DND-41 (cell line): ENCODE results near the gene EMC7.

Experiments used
- ATAC-seq: fragments of 200-7000 bp; cut with Tn5 transposase; 3 replicates; pipeline ENCODE4 v1.9.1; 2021; ENCODE audit warnings: low read depth; ENCODE audit not compliant: insufficient read depth
- DNase-seq: peaks from one replicate; pipeline ENCODE4 v3.0.0-alpha.2; 2020
- H2AFZ ChIP-seq: 2 replicates; pipeline ENCODE4 v1.6.0; 2012; ENCODE audit warnings: low read depth, low read length
- H3K27ac ChIP-seq: 2 replicates; pipeline ENCODE4 v1.5.1; 2012; ENCODE audit warnings: low read length, inconsistent platforms
- H3K27me3 ChIP-seq: fragments of 200-600 bp; sonication (generic); 2 replicates; pipeline ENCODE4 v1.6.0; 2012; ENCODE audit warnings: low read length, mild to moderate bottlenecking, inconsistent platforms; ENCODE audit not compliant: insufficient read depth, poor library complexity
- H3K36me3 ChIP-seq: 2 replicates; pipeline ENCODE4 v1.5.1; 2012; ENCODE audit warnings: low read length, inconsistent platforms; ENCODE audit not compliant: insufficient read depth
- H3K4me1 ChIP-seq: 2 replicates; pipeline ENCODE4 v1.5.1; 2012; ENCODE audit warnings: mild to moderate bottlenecking, low read length; ENCODE audit not compliant: insufficient read depth
- H3K4me2 ChIP-seq: 2 replicates; pipeline ENCODE4 v1.6.0; 2012; ENCODE audit warnings: mild to moderate bottlenecking, moderate library complexity, low read length, inconsistent platforms; ENCODE audit not compliant: insufficient read depth
- H3K4me3 ChIP-seq, 2 experiments: fragments of 200-600 bp in 1 of 2; shearing (Covaris generic) in 1 of 2; 2 replicates each; pipeline ENCODE4 v1.5.1; 2012 to 2016; ENCODE audit warnings: inconsistent platforms in 2 of 2, low read length in 2 of 2, mild to moderate bottlenecking in 2 of 2, low read depth in 1 of 2, moderate library complexity in 1 of 2
- H3K79me2 ChIP-seq: 2 replicates; pipeline ENCODE4 v1.6.0; 2012; ENCODE audit warnings: low read length, inconsistent platforms; ENCODE audit not compliant: insufficient read depth
- H3K9ac ChIP-seq: 2 replicates; pipeline ENCODE4 v1.6.0; 2012; ENCODE audit warnings: low read depth, mild to moderate bottlenecking, inconsistent platforms, low read length, moderate library complexity
- H3K9me3 ChIP-seq: 2 replicates; pipeline ENCODE4 v1.5.1; 2012; ENCODE audit warnings: low read length, moderate library complexity, mild to moderate bottlenecking, inconsistent platforms; ENCODE audit not compliant: insufficient read depth, severe bottlenecking
- H4K20me1 ChIP-seq: 2 replicates; pipeline ENCODE4 v1.6.0; 2012; ENCODE audit warnings: low read length; ENCODE audit not compliant: insufficient read depth
- CTCF ChIP-seq: IDR thresholded peaks from 2 replicates; pipeline ENCODE4 v1.5.1; 2012; ENCODE audit warnings: borderline replicate concordance, low read length, moderate library complexity, mild to moderate bottlenecking; ENCODE audit not compliant: poor library complexity, severe bottlenecking; ENCODE audit errors: extremely low read depth
- EZH2 ChIP-seq: IDR thresholded peaks from 3 replicates; pipeline ENCODE4 v1.6.1; 2012; ENCODE audit warnings: borderline replicate concordance, low read depth, mild to moderate bottlenecking, moderate library complexity, low read length, inconsistent platforms; ENCODE audit not compliant: severe bottlenecking

Gene EMC7

GRCh38 chr15:34043391-34043790 lies 58.3 kb downstream of the EMC7 start:
- no peak overlapping the region for H2AFZ ChIP-seq
- no peak overlapping the region for H3K4me2 ChIP-seq
- H3K9ac ChIP-seq: no peak overlapping the region
- H3K27ac ChIP-seq: no peak overlapping the region
- no peaks in the 10 kb centered on the region for H3K36me3 ChIP-seq
- no peaks in the 10 kb centered on the region for H3K27me3 ChIP-seq
- DNase-seq (no peak), ATAC-seq (no peak)
- no peak overlapping the region for H3K4me3 ChIP-seq
- no peaks in the 10 kb centered on the region for H3K79me2 ChIP-seq
- TF ChIP-seq CTCF: no peak
- TF ChIP-seq EZH2: no peak
- no peaks in the 10 kb centered on the region for H3K9me3 ChIP-seq
- H3K4me1 ChIP-seq: peaks cover 11% of the 10 kb centered on the region
- H4K20me1 ChIP-seq: no peaks in the 10 kb centered on the region

DNA sequence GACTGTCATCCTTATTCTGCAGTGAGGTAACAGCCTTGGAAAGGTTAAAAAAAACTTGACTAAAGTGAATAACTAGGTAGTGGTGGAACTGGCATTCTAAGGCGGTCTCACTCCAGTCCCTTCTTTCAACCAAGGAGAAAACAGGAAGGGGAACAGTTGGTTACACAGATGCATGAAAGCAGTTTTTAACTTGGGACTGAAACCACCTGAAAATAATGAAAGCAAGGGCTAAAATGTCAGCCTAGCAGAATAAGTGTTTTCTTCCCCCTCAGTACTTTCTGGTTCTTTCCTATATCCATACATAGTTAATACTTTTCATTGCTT lies 61.9 kb downstream of the EMC7 start:
- Histone ChIP-seq H3K4me2 (peak overlapping the region; percentile 69), H3K4me1 (peaks cover 21% of the 10 kb centered on the region), H3K4me3 (peak overlapping the region in 1 of 2 experiments; percentile 88; a peak in 2 of 4 replicates), H4K20me1 (no peaks in the 10 kb centered on the region), H3K9ac (peak overlapping the region; percentile 74; the same call in 1 of the 2 replicates), H3K79me2 (no peaks in the 10 kb centered on the region), H3K27me3 (no peaks in the 10 kb centered on the region), H3K9me3 (no peaks in the 10 kb centered on the region), H3K27ac (peak overlapping the region; percentile 7), H3K36me3 (no peaks in the 10 kb centered on the region), H2AFZ (peak overlapping the region; percentile 97)
- DNase-seq (no peak), ATAC-seq (no peak)
- TF ChIP-seq CTCF (no peak), EZH2 (no peak)

DNA sequence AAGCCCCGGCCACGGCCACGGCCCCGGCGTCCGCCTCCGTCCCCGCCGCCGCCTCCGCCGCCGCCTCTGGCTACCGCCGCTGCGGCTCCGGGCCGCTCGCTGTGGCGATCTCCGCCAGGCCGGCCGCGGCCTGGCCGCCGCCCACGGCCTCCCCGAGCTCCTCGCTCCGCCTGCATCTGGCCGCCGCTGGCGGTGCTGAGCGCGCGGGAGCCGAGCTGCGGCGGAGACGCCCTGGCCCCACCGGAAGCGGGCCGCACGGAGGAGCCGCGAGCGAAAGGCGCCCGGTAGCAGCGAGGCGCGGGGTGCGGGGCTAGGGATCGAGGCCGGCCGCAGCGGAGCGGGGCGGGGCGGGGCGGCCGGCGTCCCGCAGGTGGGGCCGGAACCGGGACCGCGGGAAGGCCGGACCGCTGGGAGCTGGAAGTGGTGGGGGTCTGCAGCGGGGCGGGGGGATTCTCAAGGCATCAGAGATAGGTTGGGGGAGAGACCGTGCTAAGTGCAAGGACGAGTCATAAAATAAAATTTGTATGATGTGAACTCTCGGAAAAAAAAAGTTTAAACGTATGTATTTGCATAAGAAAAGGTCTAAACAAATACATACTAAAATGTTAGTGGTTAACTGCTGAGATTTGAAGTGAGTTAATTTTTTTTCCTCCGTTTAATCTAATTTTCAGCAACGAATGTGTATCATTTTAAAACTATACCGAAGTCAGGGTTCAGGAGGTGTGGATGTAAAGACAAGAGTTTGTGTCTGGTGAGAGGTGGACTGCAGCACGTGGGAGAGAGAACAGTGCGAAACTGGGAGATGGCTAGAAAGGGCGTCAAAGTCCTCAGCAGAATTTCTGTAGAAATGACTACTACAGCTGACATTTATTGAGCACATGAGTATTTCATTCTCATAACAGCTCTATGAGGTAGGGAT lies 62.5 kb downstream of the EMC7 start, which contains the start of gene AVEN:
Gene AVEN (minus strand): TSS at position 334 of the 919 bp plus-strand sequence. CDS start 158 bp downstream, at position 176.
- TF ChIP-seq EZH2: no peak
- TF ChIP-seq CTCF: no peak

More for the DNA sequence above, 62.5 kb downstream of the EMC7 start, which contains the start of gene AVEN:
- ATAC-seq (peak; percentile 78), DNase-seq (peak; percentile 59)
- peak within 1 kb of the TSS; percentile 87 for H3K27ac ChIP-seq
- no peaks in the 10 kb centered on the region for H4K20me1 ChIP-seq
- peak within 1 kb of the TSS; percentile 74 for H3K9ac ChIP-seq
- H3K4me2 ChIP-seq: peak within 1 kb of the TSS; percentile 69
- peaks cover 21% of the 10 kb centered on the region for H3K4me1 ChIP-seq
- H3K9me3 ChIP-seq: no peaks in the 10 kb centered on the region
- no peaks in the 10 kb centered on the region for H3K79me2 ChIP-seq
- H3K27me3 ChIP-seq: no peaks in the 10 kb centered on the region
- no peaks in the 10 kb centered on the region for H3K36me3 ChIP-seq
- H3K4me3 ChIP-seq: peak within 1 kb of the TSS; percentile 59 to 88; a peak in 3 of 4 replicates
- H2AFZ ChIP-seq: peak within 1 kb of the TSS; percentile 97
